Skin epidermis (tissue), 12 donors: ENCODE measurements around the gene LRP1B.

Experiments
- H3K27ac ChIP-seq, 21 experiments: fragments of 200-600 bp; sonication (generic) in 11 of 21; one replicate each; pipeline ENCODE4 v1.5.0; 2020; ENCODE audit warnings: mild to moderate bottlenecking in 3 of 21, inconsistent platforms in 2 of 21, moderate library complexity in 2 of 21
- H3K4me3 ChIP-seq, 7 experiments: fragments of 200-600 bp; sonication (generic) in 2 of 7; one replicate each; pipeline ENCODE4 v1.5.0; 2020; ENCODE audit warnings: inconsistent platforms in 2 of 7, mild to moderate bottlenecking in 2 of 7, moderate library complexity in 1 of 7

LRP1B gene

DNA sequence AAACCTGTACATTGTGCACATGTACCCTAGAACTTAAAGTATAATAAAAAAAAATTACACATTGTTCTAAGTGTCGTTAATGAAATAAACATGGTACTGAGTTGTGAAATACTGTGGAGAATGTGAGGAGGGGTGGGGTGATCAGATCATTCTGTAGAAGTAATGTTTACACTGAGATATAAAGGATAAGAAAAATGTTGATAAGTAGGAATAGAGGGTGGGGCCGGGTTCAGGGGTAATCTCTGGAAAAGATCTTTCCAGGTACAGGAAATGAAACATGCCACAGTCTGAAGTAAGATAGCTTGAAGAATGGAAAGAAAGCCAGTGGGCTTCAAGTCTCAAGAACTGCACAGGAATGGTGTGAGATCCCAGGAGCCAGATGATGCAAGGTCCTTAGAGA, 1482.4 kb downstream of the LRP1B start:
- Histone ChIP-seq H3K4me3 (no peak overlapping the region), H3K27ac (no peak overlapping the region)

DNA sequence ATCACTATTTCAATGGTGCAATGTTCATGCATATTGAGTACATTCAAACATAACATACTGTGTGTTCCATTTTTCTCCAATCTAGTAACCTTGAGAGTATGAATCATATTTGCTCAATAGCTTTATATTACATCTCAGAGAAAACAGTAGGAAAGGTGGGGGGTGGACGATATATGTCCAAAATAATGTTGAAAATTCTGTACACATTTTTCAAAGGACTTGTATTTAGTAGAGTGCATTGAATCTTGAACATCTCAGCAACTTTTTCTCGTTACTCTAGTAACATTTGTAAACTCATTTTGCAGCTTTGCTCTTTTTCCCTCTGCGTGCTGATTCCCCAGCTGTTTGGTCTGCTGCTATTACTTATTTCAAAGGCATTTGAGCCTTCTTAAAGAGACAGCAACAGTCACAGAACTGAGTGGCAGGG, 1487.0 kb downstream of the LRP1B start:
- H3K4me3 ChIP-seq, result no peak overlapping the region
- no peak overlapping the region for H3K27ac ChIP-seq

DNA sequence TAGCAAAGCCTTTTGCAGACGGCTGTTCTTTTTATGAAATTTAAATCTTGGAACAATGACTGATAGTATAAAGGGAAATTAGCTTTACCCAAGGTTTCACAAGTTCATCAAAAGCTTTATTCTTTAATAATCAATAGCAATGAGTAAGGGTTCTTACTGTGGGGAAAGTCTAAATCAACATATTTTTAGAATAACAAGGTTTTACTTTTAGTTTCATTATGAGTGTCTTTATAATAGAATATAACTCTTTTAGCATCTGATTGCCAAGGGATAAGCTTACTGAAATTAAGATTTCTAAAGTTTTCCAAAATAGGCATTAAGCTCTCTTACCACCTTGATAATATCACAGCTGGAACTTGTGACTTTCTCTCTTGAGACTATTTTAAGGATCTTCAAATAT, 1489.7 kb downstream of the LRP1B start:
- H3K27ac ChIP-seq, result no peak overlapping the region
- H3K4me3 ChIP-seq, result no peak overlapping the region

DNA sequence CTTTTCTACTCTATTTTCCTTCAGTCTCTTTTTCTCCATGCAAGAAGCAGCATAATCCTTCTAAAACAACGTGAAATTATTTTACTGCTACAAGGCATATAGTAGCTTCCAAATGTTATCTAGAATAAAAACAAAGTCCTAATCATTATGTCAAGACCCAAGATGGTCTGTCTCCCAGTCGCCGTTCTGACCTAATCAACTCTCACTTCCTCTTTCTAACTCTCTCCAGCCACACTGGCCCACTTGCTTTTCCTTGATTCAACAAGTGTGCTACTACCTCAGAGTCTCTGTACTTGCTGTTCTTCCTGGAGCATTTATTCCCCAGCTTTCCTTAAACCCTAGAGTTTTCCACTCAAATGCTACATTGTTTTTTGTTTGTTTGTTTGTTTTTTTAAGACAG, 1491.2 kb downstream of the LRP1B start:
- no peak overlapping the region for H3K27ac ChIP-seq
- H3K4me3 ChIP-seq, result no peak overlapping the region

DNA sequence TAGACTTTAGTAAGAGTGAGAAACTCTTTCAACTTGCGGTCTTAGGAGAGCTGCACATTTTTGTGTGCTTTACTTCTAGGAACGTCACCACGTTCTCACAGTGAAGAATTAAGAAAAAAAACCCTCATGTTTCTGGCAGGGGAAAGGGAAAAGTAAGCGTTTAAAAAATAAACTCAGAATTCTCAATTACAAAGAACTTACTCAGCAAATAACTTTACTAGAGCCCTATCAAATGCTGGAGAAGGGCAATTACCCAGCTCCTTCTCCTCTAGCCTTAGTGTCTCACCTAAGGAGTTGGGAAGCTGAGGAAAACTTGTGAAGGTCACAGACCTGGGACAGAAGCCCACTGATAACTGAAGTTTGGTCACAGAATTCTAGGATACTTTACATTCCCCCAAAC, 1500.3 kb downstream of the LRP1B start:
- Histone ChIP-seq H3K4me3 (no peak overlapping the region), H3K27ac (no peak overlapping the region)

DNA sequence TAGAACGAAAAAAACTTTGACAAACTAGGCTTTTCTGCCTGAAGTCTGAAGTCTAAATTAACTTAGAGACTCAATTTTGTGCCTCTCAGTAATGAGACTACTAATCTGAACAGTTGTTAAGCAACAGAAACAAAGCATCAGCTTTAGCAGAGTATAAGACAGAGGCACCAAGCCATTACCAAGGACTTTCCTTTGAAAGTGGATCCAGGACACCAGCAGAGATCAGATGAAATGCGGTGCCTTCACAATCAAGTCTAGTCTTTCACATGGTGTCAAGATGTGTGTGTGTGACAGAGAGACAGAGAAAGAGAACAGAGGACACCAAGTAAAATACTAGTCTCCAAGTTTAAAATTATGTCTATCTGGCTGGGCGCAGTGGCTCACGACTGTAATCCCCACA, 1502.9 kb downstream of the LRP1B start:
- Histone ChIP-seq H3K4me3 (no peak overlapping the region), H3K27ac (no peak overlapping the region)

DNA sequence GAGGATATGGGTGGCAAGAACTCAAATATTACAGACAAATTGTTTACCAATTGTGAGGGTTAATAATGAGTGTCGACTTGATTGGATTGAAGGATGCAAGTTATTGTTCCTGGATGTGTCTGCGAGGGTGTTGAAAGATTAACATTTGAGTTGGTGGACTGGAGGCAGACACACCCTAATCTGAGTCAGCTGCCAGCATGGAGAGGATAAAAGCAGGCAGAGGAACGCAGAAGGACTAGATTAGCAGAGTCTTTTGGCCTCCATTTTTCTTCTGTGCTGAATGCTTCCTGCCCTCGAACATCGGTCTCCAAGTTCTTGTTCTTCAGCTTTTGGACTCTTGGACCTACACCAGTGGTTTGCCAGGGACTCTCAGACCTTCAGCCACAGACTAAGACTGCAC, 1503.7 kb downstream of the LRP1B start:
- Histone ChIP-seq H3K27ac (no peak overlapping the region), H3K4me3 (no peak overlapping the region)

DNA sequence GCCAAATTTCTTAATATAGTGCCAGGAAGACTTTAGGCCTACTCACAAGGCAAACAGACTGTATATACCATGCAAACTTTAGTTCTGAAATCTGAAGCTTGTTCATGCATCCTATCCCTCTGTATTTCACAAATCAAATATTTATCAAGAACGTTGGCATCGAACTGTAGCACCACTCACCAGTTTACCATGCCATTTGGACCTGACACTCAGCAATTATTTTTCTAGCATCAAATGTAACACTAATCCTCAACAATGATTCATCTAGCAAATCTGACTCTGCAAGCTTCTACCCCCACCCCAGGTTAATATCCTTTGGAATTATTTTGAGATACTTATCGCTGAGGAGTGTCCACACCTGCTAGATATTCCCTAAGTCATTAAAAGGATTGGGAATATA, 1506.6 kb downstream of the LRP1B start:
- no peak overlapping the region for H3K27ac ChIP-seq

DNA sequence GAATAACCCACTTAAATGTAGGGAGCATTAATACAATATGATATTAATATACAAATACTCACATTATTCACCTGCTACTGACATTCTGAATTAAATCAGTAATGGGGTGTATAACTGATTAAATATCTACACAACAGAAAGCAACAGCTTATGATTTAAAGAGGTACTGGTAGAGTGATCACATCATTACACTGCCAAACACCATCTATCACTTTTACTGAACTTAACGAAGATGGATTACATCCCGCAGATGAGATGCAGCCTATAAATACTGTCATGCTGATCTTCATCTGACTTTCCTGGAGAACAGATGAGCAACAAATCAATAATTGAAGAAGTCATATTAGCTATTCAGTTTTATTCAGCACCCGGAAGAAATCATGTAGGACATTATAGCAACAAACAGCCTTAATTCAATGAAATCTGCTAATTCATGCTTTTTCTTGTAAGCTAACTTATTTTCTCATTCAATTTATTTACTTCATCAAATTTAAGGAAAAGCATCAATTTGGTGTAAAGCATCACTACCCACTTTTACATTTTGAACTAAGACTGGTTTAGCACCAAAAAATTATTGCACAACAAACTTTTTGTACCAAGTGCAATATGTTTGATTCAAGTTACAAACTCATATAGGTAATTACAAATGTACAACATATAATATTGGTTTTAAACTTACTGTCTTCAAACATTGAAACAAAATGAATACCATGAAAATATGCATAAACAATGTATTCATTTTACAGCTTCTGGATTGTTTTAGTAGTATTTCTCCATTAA, 1509.0 kb downstream of the LRP1B start:
- Histone ChIP-seq H3K4me3 (no peak overlapping the region), H3K27ac (no peak overlapping the region)

More for the DNA sequence above, 1506.6 kb downstream of the LRP1B start:
- H3K4me3 ChIP-seq, result no peak overlapping the region

DNA sequence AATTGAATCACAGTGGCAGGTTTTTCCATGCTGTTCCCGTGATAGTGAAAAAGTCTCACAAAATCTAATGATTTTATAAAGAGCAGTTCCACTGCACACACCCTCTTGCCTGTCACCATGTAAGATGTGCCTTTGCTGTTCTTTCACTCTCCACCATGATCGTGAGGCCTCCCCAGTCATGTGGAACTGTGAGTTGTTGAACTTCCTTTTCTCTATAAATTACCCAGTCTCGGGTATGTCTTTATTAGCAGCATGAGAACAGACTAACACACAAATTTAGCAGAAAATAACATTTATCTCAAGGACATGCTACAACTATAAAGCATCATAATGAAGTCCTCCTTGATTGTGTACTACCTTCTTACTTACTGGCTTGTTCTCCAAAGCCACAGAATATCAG, 1526.0 kb downstream of the LRP1B start:
- Histone ChIP-seq H3K27ac (no peak overlapping the region), H3K4me3 (no peak overlapping the region)

DNA sequence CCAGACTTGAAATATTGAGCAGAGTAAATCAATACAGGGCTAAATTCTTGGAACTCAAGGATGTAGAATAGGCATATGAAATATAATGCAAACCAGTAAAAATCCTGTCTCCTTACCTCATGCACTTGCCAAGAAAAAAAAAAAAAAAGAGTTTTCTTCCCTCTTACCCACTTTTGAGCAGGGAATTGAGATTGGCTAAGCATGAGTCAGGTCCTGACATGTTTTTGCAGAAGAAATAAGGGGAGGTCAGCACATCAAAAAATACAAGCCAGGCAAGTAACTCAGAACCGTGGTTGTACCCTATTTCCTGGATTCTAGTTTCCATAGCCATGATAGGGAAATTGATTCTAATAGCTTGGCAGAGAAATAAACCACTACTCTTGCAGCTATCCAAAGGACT, 1526.7 kb downstream of the LRP1B start:
- H3K4me3 ChIP-seq, result no peak overlapping the region
- no peak overlapping the region for H3K27ac ChIP-seq

DNA sequence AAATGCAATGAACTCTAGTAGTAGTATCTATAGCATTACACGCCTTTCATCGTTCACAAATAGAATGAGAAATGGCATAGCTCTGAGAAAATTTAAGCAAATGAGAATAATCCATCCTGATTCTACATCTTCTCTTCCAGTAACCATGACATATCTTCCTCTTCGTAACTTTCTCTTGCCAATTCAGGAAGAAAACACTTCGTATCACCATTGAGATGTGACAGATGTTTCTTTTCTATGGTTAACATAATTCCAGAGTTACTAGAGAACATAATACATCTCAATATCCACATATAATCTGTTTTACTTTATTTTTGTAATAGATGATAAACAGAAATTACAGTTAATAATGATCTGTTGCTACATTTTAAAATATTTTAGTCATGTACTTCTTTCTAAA, 1527.4 kb downstream of the LRP1B start:
- no peak overlapping the region for H3K4me3 ChIP-seq
- H3K27ac ChIP-seq, result no peak overlapping the region

DNA sequence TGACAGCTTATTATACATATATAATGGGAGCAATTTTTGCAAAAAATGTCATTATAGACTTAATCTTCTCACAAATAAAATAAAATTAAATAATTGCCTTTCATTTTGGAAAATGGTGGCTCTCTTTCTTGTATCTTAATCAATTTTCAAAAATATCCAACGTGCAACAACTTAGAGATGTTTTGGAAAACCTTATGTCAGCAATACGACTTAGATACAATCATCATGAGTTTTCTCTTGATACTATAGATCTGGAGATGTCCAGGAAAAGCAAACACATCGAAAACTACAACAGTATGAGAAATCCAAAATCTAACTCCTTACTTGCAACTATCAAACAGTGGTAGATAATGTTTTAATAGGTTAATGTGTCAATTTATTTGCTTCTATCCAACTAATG, 1529.0 kb downstream of the LRP1B start:
- H3K4me3 ChIP-seq, result no peak overlapping the region

DNA sequence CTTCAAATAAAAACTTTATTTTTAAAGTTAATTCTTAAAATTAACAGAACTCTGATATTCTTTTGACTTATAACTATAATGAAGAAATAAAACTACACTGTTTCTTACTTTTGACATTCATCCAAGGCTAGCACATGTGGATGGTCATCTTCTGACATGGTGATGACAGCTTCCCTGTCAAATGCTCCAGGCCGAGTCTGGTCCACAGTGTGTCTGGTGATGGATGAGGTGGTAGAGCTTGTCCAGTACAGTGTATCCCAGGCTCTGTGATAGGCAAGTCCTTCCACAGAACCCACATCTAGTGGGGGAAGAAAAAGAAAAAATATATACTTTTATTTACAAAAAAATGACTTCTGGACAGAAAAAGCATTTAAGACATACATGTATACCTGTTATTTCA, 1529.5 kb downstream of the LRP1B start:
- H3K4me3 ChIP-seq, result no peak overlapping the region
- no peak overlapping the region for H3K27ac ChIP-seq

More for the DNA sequence above, 1529.0 kb downstream of the LRP1B start:
- H3K27ac ChIP-seq, result no peak overlapping the region

DNA sequence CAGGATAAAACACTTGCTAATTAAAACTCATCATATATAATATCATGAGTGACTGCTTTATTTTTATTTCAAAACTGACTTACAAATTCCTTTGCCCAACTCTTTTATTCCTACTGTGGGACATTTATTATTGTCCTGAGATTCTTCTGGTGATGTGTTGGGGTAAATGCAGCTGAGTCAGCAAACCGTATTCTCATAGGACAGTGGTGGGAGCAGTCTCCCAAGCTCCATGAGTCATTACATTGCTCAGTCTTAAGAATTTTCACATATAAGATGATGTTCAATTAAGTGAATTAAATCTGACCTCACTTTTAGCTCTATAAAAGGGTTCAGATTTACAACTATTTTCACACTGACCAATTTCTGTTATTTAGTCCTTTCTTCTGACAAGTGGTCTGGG, 1530.7 kb downstream of the LRP1B start:
- no peak overlapping the region for H3K4me3 ChIP-seq
- H3K27ac ChIP-seq, result no peak overlapping the region

DNA sequence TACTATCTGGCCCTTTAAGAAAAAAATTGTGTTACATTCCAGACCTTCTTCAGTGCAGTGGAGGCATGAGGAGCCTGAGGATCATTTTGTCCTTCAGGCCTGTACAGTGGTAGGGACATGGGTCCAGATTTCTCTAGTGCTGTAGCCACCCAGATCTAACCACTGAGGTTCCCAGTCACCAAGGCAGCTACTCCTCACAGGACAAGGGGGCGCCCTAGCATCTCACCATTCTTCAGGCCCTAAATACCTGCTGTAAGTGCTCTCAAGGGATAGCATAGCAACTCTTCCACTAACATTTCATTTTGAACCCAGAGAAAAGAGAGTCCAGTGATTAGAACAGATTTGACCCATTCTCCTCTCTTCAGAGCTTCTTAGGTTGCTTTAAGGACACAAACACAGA, 1533.0 kb downstream of the LRP1B start:
- H3K4me3 ChIP-seq, result no peak overlapping the region

DNA sequence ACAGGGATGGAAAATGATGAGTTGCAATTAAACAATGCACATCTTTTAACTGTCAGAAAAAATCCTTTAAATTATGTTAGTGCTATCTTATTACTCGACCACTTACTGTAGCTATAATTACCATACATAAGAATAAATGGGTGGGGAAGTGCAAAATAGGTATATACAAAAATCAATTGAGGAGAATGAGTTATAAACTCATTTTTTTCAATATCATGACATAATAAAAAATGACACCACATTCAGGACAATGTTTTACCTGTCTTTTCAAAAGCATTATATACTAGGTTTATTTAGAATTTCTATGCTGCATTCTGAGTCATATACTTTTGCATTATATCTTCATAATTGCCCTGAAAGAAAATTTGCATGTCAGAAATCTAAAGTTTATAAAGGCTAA, 1533.6 kb downstream of the LRP1B start:
- Histone ChIP-seq H3K27ac (no peak overlapping the region), H3K4me3 (no peak overlapping the region)

More for the DNA sequence above, 1533.0 kb downstream of the LRP1B start:
- H3K27ac ChIP-seq, result no peak overlapping the region

DNA sequence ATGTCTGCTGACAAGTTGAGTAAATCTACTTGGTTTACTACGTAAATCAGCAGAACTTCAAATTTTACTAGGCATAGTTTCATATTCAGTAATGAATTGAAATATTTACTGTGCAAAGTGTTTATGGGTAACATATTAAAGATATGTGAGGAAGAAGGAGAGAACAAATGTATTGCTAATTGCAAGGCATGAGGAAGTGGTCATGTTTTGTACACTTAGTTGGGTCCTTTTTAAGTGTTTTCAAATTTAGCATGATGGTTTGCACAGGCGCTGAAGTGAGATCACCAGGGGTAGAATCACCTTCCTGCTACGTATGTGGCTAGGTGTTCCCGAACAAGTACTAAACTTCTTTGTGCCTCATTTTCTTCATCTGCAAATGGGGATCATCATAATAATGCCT, 1534.4 kb downstream of the LRP1B start:
- no peak overlapping the region for H3K4me3 ChIP-seq

DNA sequence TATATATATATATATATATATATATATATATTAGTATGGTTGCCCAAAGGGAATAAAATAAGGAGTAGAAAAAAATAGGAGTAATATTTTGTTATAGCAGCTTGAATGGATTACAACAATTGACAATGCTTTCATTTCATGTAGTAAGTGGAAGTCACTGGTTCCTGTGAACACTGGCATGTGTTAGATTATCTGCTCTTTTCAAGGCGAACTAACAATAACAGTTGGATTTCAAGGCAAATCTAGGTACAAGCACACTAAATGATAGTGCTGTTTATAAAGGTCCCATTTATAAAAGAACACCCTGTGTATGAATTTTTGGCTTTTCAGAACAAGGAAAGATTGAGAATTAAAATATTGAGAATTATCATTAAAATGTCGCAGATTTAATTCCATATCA, 1535.7 kb downstream of the LRP1B start:
- Histone ChIP-seq H3K27ac (no peak overlapping the region), H3K4me3 (no peak overlapping the region)

More for the DNA sequence above, 1534.4 kb downstream of the LRP1B start:
- H3K27ac ChIP-seq, result no peak overlapping the region

DNA sequence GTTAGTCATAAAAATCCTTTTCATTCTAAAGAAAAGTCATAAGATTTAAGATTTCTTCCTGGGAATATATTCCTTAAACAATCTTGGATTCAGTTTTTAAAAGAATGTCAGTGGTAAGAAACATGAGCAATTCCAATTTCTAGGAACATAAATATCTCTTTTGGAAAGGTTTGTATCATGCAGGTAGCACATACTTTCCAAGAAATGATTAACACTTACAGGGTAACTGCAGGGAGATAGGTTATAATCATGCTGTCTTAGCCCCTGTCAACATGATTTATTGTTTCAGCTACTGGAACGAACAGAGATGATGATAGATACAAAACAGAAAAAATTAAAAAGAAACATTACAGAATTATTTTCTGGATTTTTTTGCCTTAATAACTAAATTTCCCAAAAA, 1537.7 kb downstream of the LRP1B start:
- no peak overlapping the region for H3K27ac ChIP-seq
- no peak overlapping the region for H3K4me3 ChIP-seq

DNA sequence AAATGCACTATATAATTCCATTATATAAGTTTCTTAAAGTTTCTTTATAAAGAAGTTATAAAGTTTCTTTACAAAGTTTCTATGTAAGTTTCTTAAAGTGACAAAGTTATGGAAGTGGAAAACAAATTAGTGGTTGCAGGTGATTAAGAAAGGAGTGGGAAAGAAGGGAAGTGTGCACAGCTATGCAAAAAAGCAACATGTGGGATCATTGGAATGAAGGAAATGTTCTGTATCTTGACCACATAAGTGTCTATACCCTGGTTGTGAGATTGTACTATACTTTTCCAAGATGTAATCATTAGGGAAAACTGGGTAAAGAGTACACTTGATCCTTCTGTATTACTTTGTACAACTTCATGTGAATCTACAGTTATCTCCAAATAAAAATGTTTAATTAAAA, 1541.1 kb downstream of the LRP1B start:
- Histone ChIP-seq H3K27ac (no peak overlapping the region), H3K4me3 (no peak overlapping the region)

DNA sequence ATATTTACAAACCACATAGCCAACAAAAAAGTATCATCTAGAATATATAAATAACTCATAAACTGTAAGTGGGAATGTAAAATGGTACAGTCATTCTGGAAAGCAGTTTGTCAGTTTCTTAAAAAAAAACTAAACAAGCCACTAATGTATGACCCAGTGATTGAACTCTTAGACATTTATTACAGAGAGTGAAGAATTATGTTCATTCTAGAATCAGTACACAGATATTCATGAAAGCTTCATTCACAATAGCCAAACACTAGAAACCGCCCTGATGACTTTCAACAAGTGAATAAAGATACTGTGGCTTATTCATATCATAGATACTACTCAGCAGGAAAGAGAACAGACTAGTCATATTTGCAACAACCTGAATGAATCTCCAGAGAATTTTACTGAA, 1541.5 kb downstream of the LRP1B start:
- no peak overlapping the region for H3K27ac ChIP-seq

More for the DNA sequence above, 1541.5 kb downstream of the LRP1B start:
- H3K4me3 ChIP-seq, result no peak overlapping the region
